Esophagus (tissue), 2 donors: Measurements from ENCODE around the gene TMEM176B. TPM values are rescaled to one million over a fixed set of nuclear protein-coding genes. Genes with fewer than 3 reads are reported as not detected.
"Not testable (repeated sequence)": the region's sequence is repeated elsewhere in the genome, so short reads cannot be mapped to it uniquely, and the experiment has no call there.

Experiments
- H3K27ac ChIP-seq, 2 donors: one replicate each; pipeline ENCODE4 v1.5.1; 2013; ENCODE audit warnings: low read depth in 2 of 2, mild to moderate bottlenecking in 2 of 2, inconsistent platforms in 1 of 2, low read length in 1 of 2, moderate library complexity in 1 of 2
- H3K27me3 ChIP-seq, 2 donors: one replicate each; pipeline ENCODE4 v1.6.1; 2013; ENCODE audit warnings: low read length in 2 of 2, control low read depth in 1 of 2, mild to moderate bottlenecking in 1 of 2; ENCODE audit not compliant: insufficient read depth in 2 of 2, control insufficient read depth in 1 of 2
- H3K36me3 ChIP-seq, 2 donors: one replicate each; pipeline ENCODE4 v1.6.1; 2013; ENCODE audit warnings: low read length in 1 of 2; ENCODE audit not compliant: control insufficient read depth in 2 of 2, insufficient read depth in 2 of 2
- H3K4me1 ChIP-seq, 2 donors: one replicate each; pipeline ENCODE4 v1.6.1; 2013; ENCODE audit warnings: low read length in 1 of 2; ENCODE audit not compliant: control insufficient read depth in 2 of 2, insufficient read depth in 2 of 2
- H3K4me3 ChIP-seq, 2 donors: one replicate each; pipeline ENCODE4 v1.5.1; 2013; ENCODE audit warnings: low read length in 2 of 2, mild to moderate bottlenecking in 2 of 2, low read depth in 1 of 2, moderate library complexity in 1 of 2
- H3K9me3 ChIP-seq, 2 donors: one replicate each; pipeline ENCODE4 v1.6.1; 2013; ENCODE audit warnings: mild to moderate bottlenecking in 2 of 2, low read depth in 1 of 2, low read length in 1 of 2, moderate library complexity in 1 of 2; ENCODE audit not compliant: control insufficient read depth in 2 of 2, insufficient read depth in 1 of 2
- WGBS, 2 donors: extraction: QIAGEN DNeasy Blood & Tissue Kit; methylation state at CpG; one replicate each; pipeline ENCODE4 v1.1.7; 2013; 5-methylcytosine and 5-hydroxymethylcytosine counted together
- polyA plus RNA-seq, 2 donors: library from polyadenylated mRNA; stranded (reverse); fragments of 200-250 nt; gene quantifications; one replicate each; pipeline ENCODE4 v1.2.3, GENCODE V29; 2013
- donor health status: healthy with polysubstance abuse.
- donor health status: Bipolar disorder and iron deficiency.

The TMEM176B gene
- polyA plus RNA-seq, 2 donors: 5.7 to 15.6 TPM

- Histone ChIP-seq H3K27me3 (peaks cover 0 to 3% of the 10 kb centered on the region in 2 donors), H3K27ac (peak overlapping the region in 1 of 2 donors; percentile 70), H3K4me3 (no peak overlapping the region), H3K4me1 (peaks cover 0 to 2% of the 10 kb centered on the region in 2 donors), H3K9me3 (no peaks in the 10 kb centered on the region), H3K36me3 (no peaks in the 10 kb centered on the region)
- 89 to 90% methylated on average over 2 of the region's 2 CpGs for WGBS, 2 donors
Observed at GRCh38 chr7:150781961-150782360, 18.2 kb downstream of the TMEM176B start.

- Histone ChIP-seq H3K36me3 (no peaks in the 10 kb centered on the region), H3K27ac (no peak overlapping the region), H3K9me3 (no peaks in the 10 kb centered on the region), H3K27me3 (peaks cover 0 to 3% of the 10 kb centered on the region in 2 donors), H3K4me3 (no peak overlapping the region), H3K4me1 (peaks cover 0 to 2% of the 10 kb centered on the region in 2 donors)
- 26 to 37% methylated on average over 3 of the region's 3 CpGs for WGBS, 2 donors
Observed at GRCh38 chr7:150781103-150781502, 19.1 kb downstream of the TMEM176B start.

- Histone ChIP-seq H3K27me3 (peaks cover 0 to 3% of the 10 kb centered on the region in 2 donors), H3K27ac (no peak overlapping the region), H3K4me3 (no peak overlapping the region), H3K4me1 (peaks cover 0 to 2% of the 10 kb centered on the region in 2 donors), H3K36me3 (no peaks in the 10 kb centered on the region), H3K9me3 (no peaks in the 10 kb centered on the region)
- 58 to 64% methylated on average over 3 of the region's 3 CpGs for WGBS, 2 donors
Observed at GRCh38 chr7:150780292-150780691, 19.9 kb downstream of the TMEM176B start.

GRCh38 chr7:150778738-150779301 lies 21.3 kb downstream of the TMEM176B start:
- no peaks in the 10 kb centered on the region for H3K36me3 ChIP-seq
- no peaks in the 10 kb centered on the region for H3K27me3 ChIP-seq
- WGBS, 2 donors: 8 to 9% methylated on average over 12 of the region's 12 CpGs
- H3K27ac ChIP-seq: no peak overlapping the region
- H3K9me3 ChIP-seq: no peaks in the 10 kb centered on the region
- no peaks in the 10 kb centered on the region for H3K4me1 ChIP-seq
- H3K4me3 ChIP-seq: no peak overlapping the region

GRCh38 chr7:150778014-150778737 lies 22.0 kb downstream of the TMEM176B start:
- no peak overlapping the region for H3K4me3 ChIP-seq
- no peaks in the 10 kb centered on the region for H3K36me3 ChIP-seq
- WGBS, 2 donors: 54 to 58% methylated on average over 8 of the region's 8 CpGs

GRCh38 chr7:150774131-150774530 lies 26.0 kb downstream of the TMEM176B start:
- H3K9me3 ChIP-seq, H3K4me1 ChIP-seq, H3K4me3 ChIP-seq, H3K27ac ChIP-seq, H3K36me3 ChIP-seq, H3K27me3 ChIP-seq: not testable (repeated sequence)
- 75 to 85% methylated on average over 1 of the region's 1 CpG for WGBS, 2 donors

More at GRCh38 chr7:150778014-150778737, 22.0 kb downstream of the TMEM176B start:
- Histone ChIP-seq H3K9me3 (no peaks in the 10 kb centered on the region), H3K27ac (no peak overlapping the region), H3K27me3 (no peaks in the 10 kb centered on the region), H3K4me1 (no peaks in the 10 kb centered on the region)

GRCh38 chr7:150769768-150770167 lies 30.4 kb downstream of the TMEM176B start:
- H3K36me3 ChIP-seq: no peaks in the 10 kb centered on the region
- no peaks in the 10 kb centered on the region for H3K9me3 ChIP-seq
- H3K4me3 ChIP-seq: no peak overlapping the region
- no peak overlapping the region for H3K27ac ChIP-seq
- H3K4me1 ChIP-seq: no peaks in the 10 kb centered on the region
- 80 to 83% methylated on average over 4 of the region's 4 CpGs for WGBS, 2 donors
- no peaks in the 10 kb centered on the region for H3K27me3 ChIP-seq

GRCh38 chr7:150766334-150766709 lies 33.8 kb downstream of the TMEM176B start:
- Histone ChIP-seq H3K4me3 (no peak overlapping the region), H3K9me3 (no peaks in the 10 kb centered on the region), H3K4me1 (no peaks in the 10 kb centered on the region), H3K36me3 (no peaks in the 10 kb centered on the region), H3K27me3 (no peaks in the 10 kb centered on the region), H3K27ac (no peak overlapping the region)

GRCh38 chr7:150759479-150759878 lies 40.7 kb downstream of the TMEM176B start:
- Histone ChIP-seq H3K4me3 (no peak overlapping the region), H3K9me3 (no peaks in the 10 kb centered on the region), H3K36me3 (no peaks in the 10 kb centered on the region), H3K4me1 (no peaks in the 10 kb centered on the region), H3K27ac (no peak overlapping the region), H3K27me3 (no peaks in the 10 kb centered on the region)
- 69 to 85% methylated on average over 1 of the region's 1 CpG for WGBS, 2 donors

GRCh38 chr7:150756858-150757257 lies 43.3 kb downstream of the TMEM176B start:
- Histone ChIP-seq H3K4me1 (no peaks in the 10 kb centered on the region), H3K27me3 (peaks cover 0 to under 1% of the 10 kb centered on the region in 2 donors), H3K9me3 (no peaks in the 10 kb centered on the region), H3K36me3 (no peaks in the 10 kb centered on the region), H3K27ac (no peak overlapping the region), H3K4me3 (no peak overlapping the region)
- WGBS, 2 donors: 32 to 40% methylated on average over 1 of the region's 1 CpG
